Stimulated activated CD4-positive, alpha-beta T cell treated with anti-CD3 and anti-CD28 coated beads, Interleukin-4, amount 100 ng/mL, for 4 hours (primary cell): Measurements from ENCODE around the gene WDPCP.
"Not testable (repeated sequence)": the region's sequence is repeated elsewhere in the genome, so short reads cannot be mapped to it uniquely, and the experiment has no call there.

Source experiments
- DNase-seq, 2 experiments: peaks; one replicate each; pipeline ENCODE4 v3.0.0-alpha.2; 2020

WDPCP gene

GRCh38 chr2:63092401-63092800 lies 495.9 kb downstream of the WDPCP start:
- no peak for DNase-seq

GRCh38 chr2:63086687-63087086 lies 501.6 kb downstream of the WDPCP start:
- DNase-seq = no peak

GRCh38 chr2:63081404-63081803 lies 506.9 kb downstream of the WDPCP start:
- no peak for DNase-seq

- DNase-seq = no peak
Measured at GRCh38 chr2:63078852-63079606, 509.2 kb downstream of the WDPCP start.

- not testable (repeated sequence) for DNase-seq
Measured at GRCh38 chr2:63074399-63074798, 513.9 kb downstream of the WDPCP start.

GRCh38 chr2:63073994-63074393 lies 514.3 kb downstream of the WDPCP start:
- DNase-seq = no peak

- DNase-seq = no peak
Measured at GRCh38 chr2:63071664-63072063, 516.6 kb downstream of the WDPCP start.
